Measurements from ENCODE around the gene TBC1D5.
"Not testable (repeated sequence)": the region's sequence is repeated elsewhere in the genome, so short reads cannot be mapped to it uniquely, and the experiment has no call there.

TBC1D5 gene

GRCh38 chr3:17138246-17139039, 604.0 kb downstream of the TBC1D5 start:
- no peak for DNase-seq (ENCODE audit: low read depth in 2 of 2)

GRCh38 chr3:17137321-17137826, 605.1 kb downstream of the TBC1D5 start:
- no peak for DNase-seq (ENCODE audit: low read depth in 2 of 2)

- DNase-seq (ENCODE audit: low read depth in 2 of 2) = no peak
Observed at GRCh38 chr3:17136136-17136721, 606.2 kb downstream of the TBC1D5 start.

GRCh38 chr3:17135696-17136095, 606.7 kb downstream of the TBC1D5 start:
- DNase-seq (ENCODE audit: low read depth in 2 of 2) = no peak

GRCh38 chr3:17133632-17134545, 608.5 kb downstream of the TBC1D5 start:
- no peak for DNase-seq (ENCODE audit: low read depth in 2 of 2)

- DNase-seq (ENCODE audit: low read depth in 2 of 2) = no peak
Observed at GRCh38 chr3:17132286-17133115, 609.9 kb downstream of the TBC1D5 start.

GRCh38 chr3:17130956-17131355, 611.5 kb downstream of the TBC1D5 start:
- DNase-seq (ENCODE audit: low read depth in 2 of 2) = no peak

GRCh38 chr3:17129556-17129955, 612.9 kb downstream of the TBC1D5 start:
- no peak for DNase-seq (ENCODE audit: low read depth in 2 of 2)

- DNase-seq (ENCODE audit: low read depth in 2 of 2) = not testable (repeated sequence)
Observed at GRCh38 chr3:17128671-17129070, 613.8 kb downstream of the TBC1D5 start.

- DNase-seq (ENCODE audit: low read depth in 2 of 2) = no peak
Observed at GRCh38 chr3:17125738-17126442, 616.5 kb downstream of the TBC1D5 start.

GRCh38 chr3:17122758-17123157, 619.7 kb downstream of the TBC1D5 start:
- DNase-seq (ENCODE audit: low read depth in 2 of 2) = no peak

GRCh38 chr3:17121336-17121735, 621.1 kb downstream of the TBC1D5 start:
- DNase-seq (ENCODE audit: low read depth in 2 of 2) = no peak

GRCh38 chr3:17120115-17120514, 622.3 kb downstream of the TBC1D5 start:
- DNase-seq (ENCODE audit: low read depth in 2 of 2) = no peak

- no peak for DNase-seq (ENCODE audit: low read depth in 2 of 2)
Observed at GRCh38 chr3:17119201-17120072, 623.0 kb downstream of the TBC1D5 start.

- no peak for DNase-seq (ENCODE audit: low read depth in 2 of 2)
Observed at GRCh38 chr3:17118771-17119170, 623.7 kb downstream of the TBC1D5 start.

GRCh38 chr3:17116007-17116600, 626.3 kb downstream of the TBC1D5 start:
- no peak for DNase-seq (ENCODE audit: low read depth in 2 of 2)

- DNase-seq (ENCODE audit: low read depth in 2 of 2) = no peak
Observed at GRCh38 chr3:17115186-17115585, 627.2 kb downstream of the TBC1D5 start.

GRCh38 chr3:17111586-17111985, 630.8 kb downstream of the TBC1D5 start:
- no peak for DNase-seq (ENCODE audit: low read depth in 2 of 2)

Measured in fibroblast of skin of left biceps (primary cell).